ENCODE results near the gene PTPN22.
"Not testable (repeated sequence)": the region's sequence is repeated elsewhere in the genome, so short reads cannot be mapped to it uniquely, and the experiment has no call there.

The PTPN22 gene

DNA sequence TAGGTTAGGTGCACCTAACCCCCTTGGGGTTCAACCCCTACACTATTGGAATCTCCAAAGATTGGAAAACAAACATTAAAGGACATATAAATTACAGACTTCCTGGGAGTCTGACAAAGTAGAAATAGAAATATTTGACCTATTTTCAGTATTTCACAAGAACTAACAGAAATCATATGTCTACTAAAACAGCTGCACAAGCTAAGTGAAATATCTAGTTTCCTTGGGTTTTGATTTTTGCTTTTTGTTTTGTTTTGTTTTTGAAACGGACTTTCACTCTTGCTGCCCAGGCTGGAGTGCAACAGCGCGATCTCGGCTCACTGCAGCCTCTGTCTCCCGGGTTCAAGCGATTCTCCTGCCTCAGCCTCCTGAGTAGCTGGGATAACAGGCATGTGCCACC is 18.8 kb downstream of the PTPN22 start:
- not testable (repeated sequence) for DNase-seq (ENCODE audit: low spot score)

DNA sequence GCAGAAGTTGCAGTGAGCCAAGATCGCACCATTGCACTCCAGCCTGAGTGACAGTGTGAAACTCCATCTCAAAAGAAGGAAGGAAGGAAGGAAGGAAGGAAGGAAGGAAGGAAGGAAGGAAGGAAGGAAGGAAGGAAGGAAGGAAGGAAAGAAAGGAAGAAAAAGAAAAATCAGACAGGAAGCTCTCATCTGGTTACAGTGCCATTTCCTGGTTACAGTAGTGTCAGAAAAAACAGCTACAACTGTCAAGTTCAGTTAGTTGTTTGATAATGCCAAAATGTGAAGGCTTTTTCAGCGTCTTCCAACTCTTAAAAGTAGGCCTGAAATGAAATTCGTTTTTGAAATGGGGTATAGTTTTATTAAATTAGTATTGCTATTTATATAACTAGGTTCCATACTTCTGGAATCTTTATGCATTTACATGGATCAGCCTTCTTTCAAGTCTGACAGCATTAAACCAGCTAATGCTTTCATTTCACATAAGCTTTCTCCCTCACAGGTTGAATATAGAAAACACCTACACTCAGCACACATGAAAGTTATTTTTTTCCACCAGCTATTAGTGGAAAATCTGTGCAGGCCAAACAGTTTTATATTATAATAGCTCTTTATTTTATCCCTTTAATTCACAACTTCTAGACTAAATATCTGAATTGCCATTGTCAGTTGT is 21.2 kb downstream of the PTPN22 start:
- no peak for DNase-seq (ENCODE audit: low spot score)

- no peak for DNase-seq (ENCODE audit: low spot score)
These were observed 22.4 kb downstream of the PTPN22 start for GRCh38 chr1:113849072-113849471.

- no peak for DNase-seq (ENCODE audit: low spot score)
These were observed 25.0 kb downstream of the PTPN22 start for GRCh38 chr1:113846391-113847035.

DNA sequence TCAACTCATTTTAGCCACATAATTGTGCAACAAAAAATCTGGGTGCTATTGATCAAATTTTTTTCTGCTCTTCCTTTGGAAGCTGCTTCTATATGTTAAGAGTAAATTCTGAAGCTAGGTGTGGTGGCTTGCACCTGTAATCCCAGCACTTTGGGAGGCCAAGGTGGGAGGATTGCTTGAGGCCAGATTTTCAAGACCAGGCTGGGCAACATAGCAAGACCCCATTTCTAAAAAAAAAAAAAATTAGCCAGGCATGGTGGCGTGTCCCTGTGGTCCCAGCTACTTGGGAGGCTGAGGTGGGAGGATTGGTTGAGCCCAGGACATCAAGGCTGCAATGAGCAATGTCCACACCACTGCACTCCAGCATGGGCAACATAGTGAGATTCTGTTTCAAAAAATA is 35.0 kb downstream of the PTPN22 start:
- DNase-seq (ENCODE audit: low spot score), result no peak

DNA sequence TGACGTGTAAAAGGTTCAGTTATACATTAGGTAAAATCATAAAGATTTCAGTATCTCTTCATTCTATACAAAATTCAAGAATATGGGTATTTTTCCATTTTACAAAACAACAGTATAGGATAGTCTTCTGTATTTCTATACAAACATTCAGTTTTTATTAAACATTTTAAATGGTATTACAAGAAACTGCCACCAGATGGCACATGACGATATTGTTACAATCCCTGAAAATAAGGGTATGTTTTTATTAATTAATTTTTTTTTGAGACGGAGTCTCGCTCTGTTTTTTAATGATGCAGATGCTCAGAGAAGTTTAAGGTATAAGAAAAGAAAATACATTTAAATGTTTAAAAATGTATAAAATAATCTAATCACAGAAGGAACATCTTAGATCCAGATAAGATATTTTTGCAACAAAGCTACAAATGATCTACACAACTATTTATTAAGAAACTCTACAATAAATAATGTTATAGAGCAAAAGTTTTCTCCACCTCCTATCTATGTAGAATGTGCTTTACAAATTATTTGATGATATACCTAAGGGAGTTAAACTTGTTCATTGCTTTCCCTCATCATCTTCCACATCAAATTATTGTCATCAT is 35.7 kb downstream of the PTPN22 start:
- peak; percentile 49 for DNase-seq (ENCODE audit: low spot score)

GRCh38 chr1:113834716-113835115 is 36.8 kb downstream of the PTPN22 start:
- DNase-seq (ENCODE audit: low spot score), result peak; percentile 20

DNA sequence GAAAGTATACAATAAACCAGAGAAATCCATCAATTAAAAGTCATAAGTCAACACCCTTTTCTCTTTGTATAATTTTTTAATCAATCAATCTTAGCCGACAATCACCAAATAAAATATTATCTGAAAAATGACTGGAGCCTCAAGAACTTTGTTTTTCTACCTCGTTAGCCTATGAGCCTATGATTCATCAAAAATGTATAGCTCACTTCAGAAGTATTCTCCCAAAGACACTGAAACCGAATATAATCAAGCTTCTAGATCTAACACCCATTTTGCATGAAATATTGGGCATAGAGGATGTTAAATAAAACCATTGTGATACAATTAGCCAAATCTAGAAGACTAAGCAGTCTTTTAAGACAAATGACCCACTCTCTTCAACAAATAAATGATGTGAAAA is 41.5 kb downstream of the PTPN22 start:
- DNase-seq (ENCODE audit: low spot score), result no peak

DNA sequence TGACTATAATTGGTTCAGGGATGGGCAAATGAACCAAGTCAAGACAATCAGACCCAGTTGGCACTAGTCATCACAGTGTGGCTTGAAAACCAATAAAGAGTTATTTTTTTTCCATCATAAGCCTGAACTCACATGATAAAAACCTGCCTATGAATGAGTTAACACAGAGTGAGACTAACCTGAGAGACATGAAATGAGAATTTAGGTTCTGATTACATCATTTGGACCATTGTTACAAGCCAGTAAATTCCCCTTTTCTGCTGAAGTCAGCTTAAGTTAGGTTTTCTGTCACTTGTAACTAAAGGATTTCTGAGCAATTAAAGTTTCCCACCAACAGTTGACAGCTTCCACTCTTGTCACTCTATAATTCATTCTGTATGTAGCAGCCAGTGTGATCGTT is 49.6 kb downstream of the PTPN22 start:
- DNase-seq (ENCODE audit: low spot score), result no peak

DNA sequence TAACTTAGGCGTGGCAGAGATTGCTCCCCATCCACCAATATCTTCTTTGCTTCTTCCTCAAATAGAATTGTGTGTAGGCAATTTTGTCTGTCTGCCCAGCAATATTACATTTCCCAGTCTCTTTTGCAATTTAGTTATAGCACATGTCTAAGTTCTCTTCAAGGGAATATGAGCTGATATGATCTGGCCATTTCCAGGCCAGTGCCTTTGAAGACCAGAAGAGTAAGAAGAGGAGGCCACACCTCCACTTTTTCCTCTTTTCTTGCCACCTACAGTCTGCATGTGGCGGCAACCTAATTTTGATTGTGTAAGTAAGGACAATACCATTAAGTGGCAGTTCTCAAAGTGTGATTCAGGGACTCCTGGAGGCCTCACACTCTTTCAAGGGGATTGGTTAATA is 52.9 kb downstream of the PTPN22 start:
- no peak for DNase-seq (ENCODE audit: low spot score)

- DNase-seq (ENCODE audit: low spot score), result no peak
These were observed 58.3 kb downstream of the PTPN22 start for GRCh38 chr1:113813218-113813617.

DNA sequence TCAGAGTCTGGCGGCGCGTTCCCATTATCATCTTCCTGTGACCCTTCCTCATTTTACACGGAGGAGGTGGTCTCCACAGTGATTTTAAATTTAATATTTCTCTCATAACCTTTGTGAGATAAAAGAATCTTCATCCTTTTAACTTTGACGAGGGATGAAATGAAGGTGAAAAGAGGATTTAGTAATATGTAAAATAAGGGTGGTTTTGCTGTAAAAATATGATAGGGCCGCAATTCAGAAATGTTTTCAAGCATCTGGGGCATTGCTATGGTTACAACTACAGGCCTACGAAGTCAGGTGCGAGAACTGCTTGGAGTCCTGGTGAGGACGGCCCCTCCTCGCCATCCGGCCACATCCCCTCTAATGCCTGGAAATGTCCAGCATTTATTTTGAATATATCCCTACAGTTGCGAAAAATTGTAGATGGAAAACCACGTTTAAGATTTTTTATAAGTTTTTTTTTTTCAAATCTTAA is 58.8 kb downstream of the PTPN22 start:
- DNase-seq (ENCODE audit: low spot score), result no peak

GRCh38 chr1:113811888-113812660 is 59.4 kb downstream of the PTPN22 start, which contains the start of gene RSBN1:
Gene RSBN1, minus strand, starts transcription at chr1:113812476. Its CDS starts 64 bp downstream, at chr1:113812412.
- peak; percentile 98 for DNase-seq (ENCODE audit: low spot score)

DNA sequence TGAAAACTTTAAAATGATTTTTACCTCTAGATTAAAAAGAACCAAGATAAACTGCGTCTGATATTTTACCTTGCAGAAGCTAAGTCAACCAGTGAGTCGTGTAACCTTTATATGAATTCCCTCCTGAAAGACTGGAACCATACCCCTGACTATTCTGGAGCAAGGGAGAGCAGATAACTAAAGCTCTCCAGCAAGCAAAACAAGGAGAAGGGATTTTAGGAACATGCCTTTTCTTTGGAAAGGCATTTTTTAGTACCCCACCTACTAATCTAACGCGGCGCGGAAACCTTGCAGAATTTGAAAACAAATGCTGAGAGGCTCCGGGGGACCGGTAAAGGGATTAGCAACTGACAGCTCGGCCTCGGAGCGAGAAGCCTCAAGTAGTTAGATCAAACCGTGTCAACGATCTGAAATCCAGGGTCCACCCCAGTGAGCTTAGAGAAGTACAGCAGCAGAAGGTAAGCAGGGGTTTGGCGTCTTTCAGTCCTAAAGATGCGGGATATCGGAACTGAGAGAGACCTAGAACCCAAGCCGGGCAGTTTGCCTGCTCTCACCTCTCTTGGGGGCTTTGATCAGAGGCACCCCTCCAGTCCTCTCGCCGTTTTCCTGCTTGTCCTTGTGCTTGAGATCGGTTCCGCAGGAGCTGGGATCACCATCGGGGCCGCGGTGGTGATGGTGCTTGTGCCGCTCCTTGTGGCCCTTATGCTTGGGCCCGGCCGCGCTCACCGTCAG is 60.2 kb downstream of the PTPN22 start:
- DNase-seq (ENCODE audit: low spot score), result peak; percentile 52

- DNase-seq (ENCODE audit: low spot score), result no peak
These were observed 61.6 kb downstream of the PTPN22 start for GRCh38 chr1:113809670-113810602.

DNA sequence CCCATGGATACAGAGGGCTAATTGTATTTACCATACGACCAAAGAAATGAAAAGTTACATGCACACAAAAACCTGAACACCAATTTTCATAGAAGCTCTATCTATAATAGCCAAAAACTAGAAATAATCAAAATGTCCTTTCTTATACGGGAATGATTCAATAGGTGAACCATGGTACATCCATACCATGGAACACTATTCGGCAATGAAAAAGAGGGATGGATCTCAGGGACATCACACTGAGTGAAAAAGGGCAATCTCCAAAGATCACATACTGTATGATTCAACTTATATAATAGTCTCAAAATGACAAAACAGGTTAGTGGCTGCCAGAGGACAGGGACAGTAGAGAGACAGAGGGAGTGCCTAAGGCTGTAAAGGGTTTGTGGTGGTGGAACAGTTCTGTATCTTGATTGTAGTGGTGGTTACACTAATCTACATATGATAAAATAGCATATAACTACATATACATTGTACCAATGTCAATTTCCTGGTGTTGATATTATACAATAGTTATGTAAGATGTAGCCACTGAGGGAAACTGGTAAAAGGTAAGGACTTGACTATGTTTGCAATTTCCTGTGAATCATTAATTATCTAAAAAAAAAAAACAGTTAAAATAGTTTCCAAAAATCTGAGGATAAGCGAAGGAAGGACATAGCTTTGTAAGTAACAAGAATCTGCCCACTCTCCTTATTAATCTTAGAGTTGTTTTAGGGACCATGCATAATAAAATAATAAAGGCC is 62.9 kb downstream of the PTPN22 start:
- DNase-seq (ENCODE audit: low spot score), result no peak

GRCh38 chr1:113805639-113806038 is 65.9 kb downstream of the PTPN22 start:
- DNase-seq (ENCODE audit: low spot score), result no peak

DNA sequence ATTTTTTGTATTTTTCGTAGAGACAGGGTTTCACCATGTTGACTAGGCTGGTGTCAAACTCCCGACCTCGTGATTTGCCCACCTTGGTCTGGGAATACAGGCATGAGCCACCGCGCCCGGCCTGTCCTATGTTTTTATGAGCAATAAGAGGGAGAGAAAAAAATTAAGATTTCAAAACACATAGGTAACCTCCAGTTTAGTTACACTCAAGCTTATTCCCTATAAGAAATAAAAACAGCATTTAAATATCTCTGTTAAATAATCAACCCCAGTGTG is 66.3 kb downstream of the PTPN22 start:
- DNase-seq (ENCODE audit: low spot score), result no peak

- peak; percentile 28 for DNase-seq (ENCODE audit: low spot score)
These were observed 66.9 kb downstream of the PTPN22 start for GRCh38 chr1:113804421-113805255.
